Right lobe of liver (tissue), 4 donors: ENCODE measurements around the gene CCNL1.

ENCODE experiments used
- CTCF ChIP-seq, 4 donors: fragments of 200-600 bp in 3 of 4; fragments of 450-650 bp in 1 of 4; IDR thresholded peaks; one replicate each; pipeline versions ENCODE4 v1.5.1 to v1.8.0; 2016 to 2022; ENCODE audit warnings: antibody characterized with exemption in 4 of 4, mild to moderate bottlenecking in 2 of 4
- POLR2A ChIP-seq: fragments of 450-650 bp; IDR thresholded peaks from one replicate; pipeline ENCODE4 v1.6.1; 2017; ENCODE audit warnings: antibody characterized with exemption, mild to moderate bottlenecking
- donor health status: DM: no; HTN: no; CAD: no.
- donor health status: DM: no; HTN: no; CAD: no.
- donor health status: DM: no; HTN: yes; CAD: no.

GRCh38 chr3:157174649-157175498 is 14.9 kb upstream of the CCNL1 start:
- TF ChIP-seq POLR2A (peak; percentile 99), CTCF (IDR thresholded peaks at IDR 0.05) (no peak)
